Activated T-helper 9 cell treated with anti-CD3 and anti-CD28 coated beads, Interleukin-2, amount 50 U/mL, for 16 hours (primary cell): ENCODE results near the gene LINC00632.
A peak's percentile ranks its signal among the peaks of the same experiment; 100 is the strongest.
"Not testable (repeated sequence)": the region's sequence is repeated elsewhere in the genome, so short reads cannot be mapped to it uniquely, and the experiment has no call there.

Experiments
- DNase-seq: peaks from one replicate; pipeline ENCODE4 v3.0.0-alpha.2; 2020; ENCODE audit warnings: low read depth

Gene LINC00632

DNA sequence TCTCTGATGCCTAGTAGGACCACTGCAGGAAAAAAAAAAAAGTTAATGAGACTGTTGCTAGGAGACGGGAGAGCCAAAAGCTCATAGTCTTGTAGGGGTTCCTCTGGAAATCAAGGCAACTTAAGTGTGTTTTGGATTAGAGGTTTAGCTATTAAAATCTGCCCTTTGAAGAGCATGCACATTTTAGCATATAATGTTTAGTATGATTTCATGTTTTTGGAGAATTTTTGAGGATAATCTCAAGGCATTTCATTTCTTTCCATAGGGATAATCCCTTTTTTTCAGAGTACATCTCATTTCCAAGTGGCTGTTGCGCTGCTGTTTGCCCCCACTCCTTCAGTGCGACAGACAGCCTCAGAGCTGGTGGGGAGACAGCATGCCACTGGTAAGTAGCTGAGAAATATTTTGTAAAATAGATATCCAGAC is at the start of gene LINC00632:
Gene LINC00632, plus strand, starts transcription at position 339 of the 426 bp plus-strand sequence.
- DNase-seq, result no peak

DNA sequence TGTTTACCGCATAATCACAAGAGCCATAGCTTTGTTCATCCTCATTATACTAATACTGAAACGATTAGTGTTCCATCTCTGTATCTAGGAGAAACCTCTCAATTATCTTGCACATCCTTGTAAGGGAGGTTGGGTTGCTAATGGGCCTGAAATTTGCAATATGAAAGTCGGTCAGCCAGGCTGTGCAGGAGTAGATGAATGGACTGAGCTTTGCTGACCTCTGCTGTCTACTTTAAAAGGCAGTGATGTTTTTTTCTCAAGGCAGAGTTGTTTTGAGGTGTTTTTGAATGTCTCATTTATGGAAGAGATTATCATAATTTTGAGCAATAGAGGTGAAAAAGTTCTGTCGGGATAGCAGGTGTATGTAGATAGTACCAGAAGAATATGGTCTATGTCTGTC is 47.9 kb upstream of the LINC00632 start:
- no peak for DNase-seq

DNA sequence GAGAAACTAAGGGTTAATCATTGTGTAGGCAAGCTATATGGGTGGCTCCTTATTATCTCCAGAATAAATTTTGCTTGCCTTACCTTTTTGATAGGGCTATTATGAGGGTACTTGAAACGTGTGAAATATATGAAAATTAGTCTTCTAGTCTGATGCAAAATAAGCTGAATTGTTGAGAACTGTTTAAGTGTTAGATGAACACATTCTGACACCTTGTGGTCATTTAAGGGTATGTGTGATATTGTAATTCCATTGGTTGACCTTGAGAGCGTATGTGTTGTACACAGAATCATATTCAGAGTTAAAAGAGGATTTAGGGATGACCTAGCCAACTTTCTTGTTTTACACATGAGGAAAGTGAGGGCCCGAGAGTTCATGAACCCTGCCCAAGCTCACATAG is 44.6 kb upstream of the LINC00632 start:
- no peak for DNase-seq

DNA sequence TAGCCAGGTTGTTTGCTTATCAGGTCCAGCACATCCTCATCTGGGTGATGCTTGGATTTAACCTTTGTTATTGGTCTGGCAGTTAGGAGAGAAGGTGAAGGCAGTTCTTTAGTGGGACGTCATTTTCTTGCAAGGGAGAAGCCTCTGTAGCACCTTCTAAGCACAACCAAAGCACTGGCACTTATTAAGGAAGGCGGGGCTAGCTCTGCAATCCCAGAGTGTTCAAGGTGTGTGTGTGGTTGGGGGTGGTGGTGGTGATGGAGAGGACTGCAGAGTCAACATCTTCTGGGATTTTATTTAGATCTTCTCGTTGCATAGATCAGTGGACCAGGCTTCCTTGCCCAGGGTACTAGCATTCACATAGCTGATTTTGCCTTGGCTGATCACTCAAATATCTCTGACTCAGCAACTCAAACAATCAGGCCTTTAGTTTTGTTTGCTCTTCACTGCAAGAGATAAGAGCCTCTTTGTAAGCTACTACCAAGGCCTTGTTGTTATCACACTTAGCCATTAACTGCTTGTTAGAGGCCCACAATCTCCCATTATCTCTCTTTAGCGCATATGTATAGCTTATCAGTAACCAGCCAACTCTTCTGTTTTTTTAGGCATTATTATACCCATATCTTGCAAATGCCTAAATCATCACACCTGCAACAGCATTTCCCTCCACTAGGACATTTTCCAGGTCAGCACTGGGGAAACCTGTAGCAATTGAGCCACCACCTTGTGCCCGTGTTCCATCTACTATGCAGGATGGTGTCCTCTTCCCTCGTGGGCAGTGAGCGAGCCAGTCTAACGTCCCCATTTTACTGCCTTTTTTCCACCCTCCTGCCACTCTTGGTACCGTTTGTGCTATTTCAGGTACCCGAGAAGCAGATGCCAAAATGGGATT is 36.5 kb upstream of the LINC00632 start:
- DNase-seq, result no peak

DNA sequence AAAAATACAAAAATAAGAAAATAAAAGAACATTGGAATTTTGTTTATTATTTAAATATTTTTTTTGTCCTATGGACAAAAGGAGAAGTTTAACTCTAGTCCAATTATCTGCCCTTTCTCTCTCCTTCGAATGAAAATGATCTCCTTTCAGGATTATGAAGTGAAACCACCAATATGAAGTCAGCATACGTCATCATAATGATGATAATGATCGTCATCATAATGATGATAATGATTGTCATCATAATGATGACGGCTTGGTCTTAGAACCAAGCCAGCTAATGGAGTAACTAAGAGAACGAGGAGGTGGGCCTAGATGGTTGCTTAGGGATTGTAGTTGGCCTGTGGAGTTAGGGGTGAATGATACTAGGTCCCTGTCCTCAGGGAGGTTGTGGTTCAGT is 21.9 kb upstream of the LINC00632 start:
- no peak for DNase-seq

DNA sequence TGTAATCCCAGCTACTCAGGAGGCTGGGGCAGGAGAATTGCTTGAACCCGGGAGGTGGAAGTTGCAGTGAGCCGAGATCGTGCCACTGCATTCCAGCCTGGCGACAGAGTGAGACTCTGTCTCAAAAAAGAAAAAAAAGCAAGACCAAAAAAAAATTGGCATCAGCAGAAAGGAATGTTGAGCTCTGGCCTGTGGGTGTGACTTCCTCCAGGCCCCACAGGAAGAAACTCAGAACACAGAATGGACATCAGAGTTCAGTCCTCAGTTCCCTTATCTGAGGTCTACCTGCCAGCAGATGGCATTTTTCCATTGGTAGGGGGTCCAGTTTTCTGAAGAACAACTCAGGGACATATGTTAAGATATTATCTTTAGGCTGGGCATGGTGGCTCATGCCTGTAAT is 18.0 kb upstream of the LINC00632 start:
- DNase-seq, result not testable (repeated sequence)

DNA sequence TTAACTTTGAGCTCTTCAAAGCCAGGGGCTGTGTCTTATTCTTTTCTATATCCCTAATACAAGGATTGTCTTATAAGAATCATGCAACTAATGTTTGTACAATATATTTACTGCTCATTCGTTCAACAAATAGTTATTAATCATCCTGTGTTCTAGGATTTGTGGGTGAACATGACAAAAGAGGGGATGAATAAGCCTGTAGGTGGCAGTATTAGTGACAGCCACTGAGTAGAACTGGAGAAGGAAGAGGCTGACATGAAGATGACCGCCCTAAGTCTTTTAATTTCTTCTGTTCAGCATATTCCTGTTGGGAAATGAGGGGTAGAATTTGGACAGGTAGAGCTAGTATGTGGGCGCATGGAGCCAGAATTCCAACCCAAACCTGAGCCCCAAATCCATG is 11.9 kb upstream of the LINC00632 start:
- no peak for DNase-seq

DNA sequence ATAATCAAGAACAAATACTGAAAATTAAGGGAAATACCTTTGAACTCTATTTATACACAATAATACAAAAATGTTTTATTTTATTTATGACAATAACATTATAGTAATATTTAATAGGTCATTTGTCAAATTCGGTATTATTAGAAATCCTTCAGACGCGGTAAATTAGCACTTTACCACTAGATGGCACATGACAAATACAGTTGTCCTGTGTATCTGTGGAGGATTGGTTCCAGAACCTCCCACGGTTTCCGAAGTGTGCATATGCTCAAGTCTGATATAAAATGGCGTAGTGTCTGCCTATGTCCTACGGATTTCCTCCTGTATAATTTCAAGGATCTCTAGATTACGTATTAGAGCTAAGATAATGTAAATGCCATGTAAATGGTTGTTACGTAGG is 8.1 kb upstream of the LINC00632 start:
- no peak for DNase-seq

DNA sequence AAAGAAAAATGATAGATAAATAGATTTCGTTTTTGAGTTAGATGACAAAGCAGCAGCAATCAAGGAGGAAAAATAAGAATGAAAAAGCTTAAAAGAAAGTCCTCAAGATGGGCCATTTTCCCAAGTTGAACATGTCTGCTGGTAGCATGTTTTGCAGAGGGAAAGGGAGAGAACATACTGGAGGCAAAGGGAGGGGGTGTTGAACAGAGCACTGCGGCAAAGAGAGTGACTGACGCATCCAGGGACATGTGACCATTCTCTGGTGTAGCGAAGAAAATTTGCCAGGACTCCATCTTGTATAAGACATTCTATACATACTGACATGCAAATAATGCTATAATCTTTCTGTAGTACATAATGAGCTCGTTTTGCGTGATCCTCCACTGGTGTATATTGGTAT is 1.2 kb downstream of the LINC00632 start:
- DNase-seq, result no peak

DNA sequence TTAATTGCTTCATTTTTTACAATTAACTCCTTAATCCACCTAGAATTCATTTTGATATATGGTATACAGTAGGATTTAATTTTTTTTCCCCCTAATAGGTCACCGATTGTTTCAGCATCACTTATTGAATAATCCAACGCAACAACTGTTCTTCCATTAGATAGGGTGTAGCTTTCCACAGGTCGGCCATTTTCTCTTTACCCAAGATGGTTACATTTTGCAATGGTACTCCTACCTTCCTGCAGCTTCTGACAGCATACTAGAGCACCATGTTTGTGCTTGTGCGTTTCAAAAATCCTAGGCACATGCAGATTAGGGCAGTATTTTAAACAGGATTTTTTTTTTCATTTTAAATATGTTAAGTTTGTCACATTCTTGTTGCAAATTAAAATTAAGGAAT is 2.3 kb downstream of the LINC00632 start:
- DNase-seq, result no peak

DNA sequence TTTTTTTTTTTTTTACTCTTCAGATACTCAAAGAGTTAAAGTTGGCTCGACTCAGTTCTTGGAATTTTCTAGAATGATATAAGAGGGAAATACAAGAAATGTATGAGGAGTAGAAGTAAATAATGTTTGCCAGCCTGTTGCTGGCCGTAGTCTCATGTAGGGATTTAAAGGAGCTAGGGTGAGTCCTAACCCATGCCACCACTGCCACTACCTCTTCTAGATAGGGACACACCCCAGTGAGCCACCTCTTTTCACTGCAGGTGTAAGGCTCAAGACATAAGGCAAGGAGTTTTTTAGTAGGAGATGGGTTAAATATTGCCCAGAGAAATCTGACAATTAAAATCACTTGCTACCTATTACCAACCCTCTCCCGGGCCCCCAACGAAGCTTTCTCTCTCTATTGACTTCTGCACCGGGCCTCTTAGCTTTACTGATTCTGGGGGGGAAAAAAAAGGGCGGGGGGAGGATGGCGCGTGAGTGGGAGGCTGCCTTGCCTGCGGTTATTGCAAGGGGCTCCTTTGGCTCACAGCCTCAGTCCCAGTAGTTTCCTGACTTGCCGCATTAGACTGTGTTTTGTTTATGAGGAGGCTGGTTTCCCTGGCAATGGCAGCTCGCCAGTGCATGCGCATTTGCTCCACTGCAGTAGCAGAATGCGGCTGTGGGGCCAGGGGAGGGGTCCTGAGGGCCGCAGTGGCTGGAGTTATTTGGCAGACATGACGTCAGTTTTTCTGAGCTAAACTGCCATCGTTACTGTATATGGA is 3.0 kb downstream of the LINC00632 start:
- peak; percentile 0 for DNase-seq

DNA sequence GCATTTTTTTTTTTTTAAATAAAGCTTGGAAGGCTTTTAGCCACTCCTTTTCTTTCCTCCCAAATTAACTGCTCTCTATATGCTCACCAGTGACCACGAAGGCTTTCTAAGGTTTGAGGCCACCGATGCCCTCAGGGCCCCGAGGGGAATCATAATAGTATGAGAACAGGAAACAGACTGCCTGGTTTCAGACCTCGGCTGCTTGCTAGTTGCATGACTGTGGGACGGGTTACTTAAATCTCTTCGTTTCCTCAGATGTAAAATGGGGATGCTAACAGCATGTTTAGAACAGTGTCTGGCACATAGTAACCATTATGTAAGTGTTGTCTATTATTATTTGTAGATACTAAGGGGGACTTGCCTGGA is 3.6 kb downstream of the LINC00632 start:
- no peak for DNase-seq

DNA sequence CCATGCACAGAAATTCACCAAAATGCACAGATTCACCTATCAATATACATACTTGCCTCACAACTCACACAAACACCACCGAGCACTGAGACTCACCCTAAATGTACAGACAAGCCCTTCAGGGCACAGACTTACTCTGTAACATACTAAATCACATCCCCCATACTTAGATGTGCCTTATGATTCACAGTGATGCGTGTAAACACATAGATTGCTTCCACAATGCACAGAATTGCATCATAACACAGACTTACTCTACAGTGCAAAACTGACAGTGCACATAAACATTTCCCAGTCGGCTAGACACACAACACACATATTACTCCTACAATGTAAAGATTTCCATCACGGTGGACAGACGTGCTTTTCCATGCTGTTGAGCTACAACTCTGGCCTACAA is 6.2 kb downstream of the LINC00632 start:
- DNase-seq, result no peak

DNA sequence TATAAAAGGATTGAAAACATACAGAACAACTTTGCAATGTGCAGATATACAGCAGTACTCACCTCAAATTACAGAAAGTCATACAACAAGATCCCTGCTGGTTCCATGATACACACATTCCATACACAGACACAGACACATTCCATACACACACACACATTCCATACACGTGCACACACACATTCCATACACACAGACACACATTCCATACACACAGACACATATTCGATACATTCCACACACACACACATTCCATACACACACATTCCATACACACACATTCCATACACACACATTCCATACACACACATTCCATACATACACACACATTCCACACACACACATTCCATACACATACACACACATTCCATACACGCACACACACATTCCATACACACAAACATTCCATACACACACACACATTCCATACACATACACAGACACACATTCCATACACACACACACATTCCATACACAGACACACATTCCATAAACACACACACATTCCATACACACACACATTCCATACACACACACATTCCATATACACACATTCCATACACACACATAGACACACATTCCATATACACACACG is 13.7 kb downstream of the LINC00632 start:
- no peak for DNase-seq

DNA sequence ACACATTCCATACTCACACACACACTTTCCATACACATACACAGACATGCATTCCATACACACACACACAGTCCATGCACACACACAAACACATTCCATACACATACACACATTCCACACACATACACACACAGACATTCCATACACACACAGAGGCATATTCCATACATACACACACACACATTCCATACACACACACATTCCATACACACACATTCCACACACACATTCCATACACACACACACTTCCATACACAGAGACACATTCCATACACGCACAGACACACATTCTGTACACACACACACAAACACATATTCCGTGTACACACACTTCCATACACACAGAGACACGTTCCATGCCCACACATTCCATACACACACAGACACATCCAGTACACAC is 14.8 kb downstream of the LINC00632 start:
- DNase-seq, result no peak

DNA sequence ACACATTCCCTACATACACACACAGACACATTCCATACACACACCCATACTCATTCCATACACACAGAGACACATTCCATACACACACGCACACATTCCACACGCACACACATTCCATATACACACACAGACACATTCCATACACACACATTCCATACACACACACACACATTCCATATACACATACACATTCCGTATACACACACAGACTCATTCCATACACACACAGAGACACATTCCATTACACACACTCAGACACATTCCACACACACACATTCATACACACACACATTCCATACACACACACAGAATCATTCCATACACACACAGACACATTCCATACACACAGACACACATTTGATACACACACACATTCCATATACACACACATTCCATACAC is 15.2 kb downstream of the LINC00632 start:
- DNase-seq, result no peak

DNA sequence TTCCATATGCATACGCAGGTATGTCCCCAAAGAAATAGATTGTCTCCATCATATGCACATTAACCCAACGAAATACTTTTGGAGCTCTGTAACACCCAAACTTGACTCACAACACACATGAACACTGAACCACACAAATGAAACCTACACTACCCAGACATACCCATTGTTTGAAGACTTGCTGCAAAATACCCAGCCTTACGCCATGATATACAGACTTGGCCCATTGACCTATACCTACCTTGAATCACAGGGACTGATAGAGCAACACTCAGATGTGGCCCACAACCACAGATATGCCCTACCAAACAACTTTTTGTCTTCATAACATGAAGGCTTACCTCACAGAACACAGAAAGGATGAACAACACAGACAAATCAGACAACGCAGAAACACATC is 15.9 kb downstream of the LINC00632 start:
- DNase-seq, result no peak

DNA sequence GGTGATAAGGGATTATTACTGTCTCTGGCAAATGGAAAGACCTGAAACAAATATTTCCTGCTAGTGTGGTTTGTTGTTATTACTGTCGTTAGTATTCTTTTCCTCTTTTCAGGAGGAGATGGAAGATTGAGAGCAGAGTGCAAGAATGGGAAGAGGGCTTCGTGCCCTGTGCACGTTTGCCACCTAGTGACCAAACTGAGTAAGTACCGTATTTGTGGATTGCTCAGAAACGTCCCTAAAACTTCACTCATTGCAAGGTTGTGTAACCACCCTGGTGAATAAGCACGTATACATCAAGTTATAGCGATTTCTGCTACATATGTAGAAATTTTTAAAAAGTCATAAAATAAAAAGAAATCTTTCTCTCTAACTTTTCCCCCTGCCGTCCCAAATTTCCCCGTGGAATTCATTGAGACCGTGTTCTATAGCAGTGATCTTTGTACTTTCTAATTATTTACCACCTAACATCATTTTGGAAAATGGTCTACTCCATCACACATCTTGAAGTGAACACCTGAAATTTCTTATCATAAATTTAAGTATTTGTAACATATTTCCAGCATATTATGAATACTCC is 24.3 kb downstream of the LINC00632 start:
- DNase-seq, result no peak

DNA sequence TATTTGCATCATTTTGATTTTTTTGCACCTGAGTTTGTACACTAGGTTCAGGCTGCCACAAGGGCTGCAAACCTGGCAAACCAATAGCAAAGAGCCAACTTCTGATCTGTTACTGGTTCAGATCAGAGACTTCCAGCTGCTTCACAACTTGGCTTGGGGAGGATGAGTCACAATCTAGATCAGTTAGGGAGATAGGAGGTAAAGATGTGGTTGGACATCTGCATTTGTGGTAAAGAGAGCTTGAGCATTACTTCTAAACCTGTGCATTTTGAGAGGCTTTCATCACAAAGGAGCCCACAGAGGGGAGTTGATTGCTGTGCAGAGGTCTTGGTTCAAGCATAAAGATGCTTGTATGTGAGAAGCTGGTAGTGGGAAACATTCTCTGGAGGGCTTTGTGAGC is 34.5 kb downstream of the LINC00632 start:
- DNase-seq, result no peak

DNA sequence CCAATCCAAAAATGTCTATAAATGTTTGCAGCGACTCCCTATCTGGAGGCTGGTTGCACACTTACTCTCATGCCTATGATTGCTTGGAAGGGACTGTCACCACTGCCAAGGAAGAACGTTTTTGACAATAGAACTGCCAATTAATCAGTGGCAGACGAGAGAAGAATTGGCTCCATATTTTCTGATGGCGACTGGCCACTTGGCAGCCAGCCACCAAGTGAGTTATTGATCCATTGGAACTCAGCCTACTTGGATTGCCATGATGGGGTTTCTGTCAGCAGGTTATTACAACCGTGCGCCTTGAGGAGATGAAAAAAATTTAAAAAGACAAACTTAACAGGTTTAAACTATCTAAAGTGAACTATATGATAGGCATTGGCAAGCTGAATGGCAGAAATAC is 47.4 kb downstream of the LINC00632 start:
- no peak for DNase-seq

DNA sequence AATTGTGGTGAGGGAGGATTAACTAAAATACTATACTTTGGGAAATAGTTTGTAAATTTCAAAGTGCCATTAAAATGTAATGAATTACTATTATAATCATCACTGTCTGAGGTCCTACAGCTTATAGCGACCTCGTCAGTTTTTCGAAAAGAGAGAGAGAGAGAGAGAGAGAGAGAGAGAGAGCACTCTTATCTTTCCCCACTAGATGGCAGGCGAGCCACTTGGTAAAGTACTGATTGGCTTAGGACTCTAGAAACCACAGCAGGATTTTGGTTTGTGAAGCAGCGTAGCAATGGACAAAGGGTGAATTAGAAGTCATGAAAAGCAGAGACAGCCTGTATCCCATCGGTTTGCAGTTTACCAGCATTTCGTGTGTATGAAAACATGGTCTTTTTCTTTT is 52.5 kb downstream of the LINC00632 start:
- no peak for DNase-seq

DNA sequence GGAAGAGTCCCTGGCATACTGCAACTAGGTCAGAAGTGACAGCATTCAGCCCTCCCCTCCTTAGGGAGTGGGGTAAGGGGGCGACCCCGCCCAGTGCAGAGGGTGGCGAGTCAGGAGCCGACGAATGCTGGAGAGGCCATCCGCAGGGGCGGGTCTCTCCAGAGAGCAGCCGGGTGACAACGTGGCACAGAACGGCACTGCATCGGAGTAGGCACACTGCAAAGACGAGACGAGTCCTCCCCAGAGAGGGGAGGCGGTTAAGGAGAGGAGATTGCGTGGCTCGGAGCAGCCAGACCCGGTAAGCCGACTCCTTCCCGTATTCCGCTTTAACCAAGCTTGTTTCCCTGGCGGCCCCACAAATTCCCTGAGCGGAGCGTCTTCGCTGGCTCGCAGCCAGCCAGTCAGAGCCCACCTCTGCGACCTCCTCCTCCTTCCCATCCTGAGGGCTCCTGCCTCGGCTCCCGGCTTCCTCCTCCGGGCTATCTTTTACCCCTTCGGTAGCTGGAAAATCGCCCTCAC is 54.9 kb downstream of the LINC00632 start:
- DNase-seq, result no peak
